NCI-H69 (cell line): Measurements from ENCODE around the gene MACIR.
A peak's percentile ranks its signal among the peaks of the same experiment; 100 is the strongest.

Source experiments
- DNase-seq: peaks from one replicate; lab custom pipeline; 2025; lab: John Stamatoyannopoulos, UW

Gene MACIR

DNA sequence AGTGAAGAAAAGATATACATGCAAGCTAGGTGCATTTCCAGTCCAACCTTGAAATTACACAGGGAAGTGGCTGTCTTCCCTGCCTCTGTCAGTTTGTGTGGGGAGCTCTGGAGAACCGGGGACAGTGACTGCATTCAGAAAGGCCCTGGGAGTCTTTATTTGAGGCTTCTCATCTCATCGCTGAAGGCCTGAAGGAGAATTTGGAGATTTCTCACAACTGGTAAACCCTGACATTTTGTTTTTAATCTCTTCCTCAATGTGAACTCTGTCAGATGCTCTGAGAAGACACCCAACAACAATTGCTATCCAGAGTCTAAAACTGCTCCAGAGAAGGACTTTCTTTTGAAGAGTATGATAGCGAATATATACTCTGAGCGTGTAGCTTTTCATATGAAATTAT is 33.0 kb downstream of the MACIR start:
- DNase-seq = no peak

- no peak for DNase-seq
Measured at GRCh38 chr5:103293099-103293498, 34.5 kb downstream of the MACIR start.

- no peak for DNase-seq
Measured at GRCh38 chr5:103293719-103294118, 35.2 kb downstream of the MACIR start.

DNA sequence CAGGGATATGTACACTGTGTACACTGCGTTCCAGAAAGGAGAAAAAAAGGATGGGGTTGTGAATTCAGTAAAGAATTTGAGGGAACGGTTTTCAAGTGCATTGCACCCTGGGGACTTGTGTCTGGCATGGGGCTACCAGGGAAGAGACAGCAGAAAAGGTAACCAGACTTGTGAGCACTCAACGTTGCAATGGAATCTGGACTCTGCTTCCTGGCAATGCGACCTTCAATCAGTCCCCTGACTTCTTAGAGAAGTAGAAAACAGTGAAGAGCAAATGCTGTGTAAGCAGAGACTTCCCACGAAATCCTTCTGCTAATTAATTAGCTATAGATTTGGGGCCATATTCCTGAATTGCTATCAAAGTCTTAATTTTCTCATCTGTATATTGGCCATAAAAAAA is 36.3 kb downstream of the MACIR start:
- DNase-seq = no peak

- no peak for DNase-seq
Measured at GRCh38 chr5:103295424-103295823, 36.9 kb downstream of the MACIR start.

DNA sequence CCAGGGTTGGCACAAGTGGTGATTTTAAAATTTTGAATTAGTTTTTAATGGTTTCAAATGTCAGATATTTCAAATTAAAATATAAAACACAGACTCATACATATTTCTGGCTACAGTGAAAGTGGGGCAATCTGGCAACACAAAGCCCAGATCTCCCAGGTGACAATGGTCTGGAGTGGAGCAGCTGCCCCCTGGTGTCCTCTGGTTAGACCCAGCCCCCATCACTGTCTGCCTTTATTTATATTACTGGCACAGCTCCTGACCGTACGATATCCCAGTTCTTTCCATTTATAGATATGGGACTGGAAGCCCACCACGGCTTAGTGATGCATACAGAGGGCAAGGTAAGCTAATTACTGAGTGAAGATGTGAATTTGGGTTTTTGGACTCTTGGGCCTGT is 37.3 kb downstream of the MACIR start:
- peak; percentile 7 for DNase-seq

GRCh38 chr5:103298117-103298516 is 39.6 kb downstream of the MACIR start:
- no peak for DNase-seq

DNA sequence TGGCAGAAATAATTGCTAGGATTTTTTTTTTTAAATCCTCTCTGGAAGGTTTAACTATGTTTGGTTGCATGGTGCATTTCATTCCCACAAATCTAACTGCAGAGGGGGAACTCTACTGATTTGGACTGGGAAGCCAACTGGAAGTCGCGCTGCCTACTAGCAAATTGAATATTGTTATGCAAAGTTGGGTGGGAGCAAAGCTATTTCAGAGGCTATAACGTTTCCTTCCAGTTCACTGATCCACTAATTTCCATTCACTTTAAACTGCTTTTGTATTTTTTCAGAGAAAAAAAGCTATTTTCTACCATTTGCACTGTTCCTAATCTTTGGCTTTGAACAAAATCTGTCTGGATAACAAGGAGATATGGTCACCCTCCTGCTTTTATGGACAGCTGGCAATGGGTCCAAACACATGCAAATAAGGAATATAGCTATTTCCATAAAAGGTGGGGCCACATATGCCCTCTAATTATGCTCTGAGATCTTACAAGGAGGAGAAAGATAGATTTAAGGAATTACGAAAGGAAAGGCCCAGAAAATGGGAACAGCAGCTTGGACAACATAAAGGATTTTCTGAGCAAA is 40.1 kb downstream of the MACIR start:
- no peak for DNase-seq

DNA sequence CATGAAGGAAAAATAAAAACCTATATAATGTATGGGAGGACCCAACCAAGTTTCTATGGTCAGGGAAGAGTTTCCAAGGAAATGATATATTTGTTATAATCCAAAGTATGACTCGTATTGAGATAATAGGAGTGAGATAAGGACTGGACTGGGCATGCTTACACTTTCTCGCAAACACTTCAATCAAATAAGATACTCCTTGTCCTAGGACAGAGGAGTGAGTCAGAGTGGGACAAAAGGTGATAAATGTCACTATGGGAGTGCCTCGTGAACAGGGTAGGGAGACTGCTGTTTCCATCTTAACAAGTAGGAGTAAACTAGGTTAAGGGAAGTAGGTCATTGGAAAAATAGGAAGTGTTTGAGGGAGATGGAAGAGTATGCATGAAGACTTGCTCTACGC is 47.2 kb downstream of the MACIR start:
- DNase-seq = no peak

DNA sequence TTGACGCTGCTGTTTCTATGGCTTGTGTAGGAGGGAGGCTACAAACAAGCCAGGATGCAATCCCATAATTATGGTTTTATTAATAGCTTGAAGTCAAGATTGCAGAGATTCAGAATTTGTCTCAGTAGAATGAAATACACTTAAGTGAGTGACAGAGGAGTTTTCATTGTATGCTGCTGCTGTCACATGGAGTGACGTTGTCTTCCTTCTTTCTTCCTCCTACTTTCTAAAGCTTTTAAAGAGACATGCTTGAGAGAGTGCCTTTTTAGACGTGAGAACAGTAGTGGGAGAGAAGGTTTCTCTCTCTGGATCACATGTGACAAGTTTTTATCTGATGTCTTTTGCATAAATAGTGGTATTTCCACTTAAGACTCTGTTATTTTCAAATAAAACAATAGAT is 48.9 kb downstream of the MACIR start:
- no peak for DNase-seq

DNA sequence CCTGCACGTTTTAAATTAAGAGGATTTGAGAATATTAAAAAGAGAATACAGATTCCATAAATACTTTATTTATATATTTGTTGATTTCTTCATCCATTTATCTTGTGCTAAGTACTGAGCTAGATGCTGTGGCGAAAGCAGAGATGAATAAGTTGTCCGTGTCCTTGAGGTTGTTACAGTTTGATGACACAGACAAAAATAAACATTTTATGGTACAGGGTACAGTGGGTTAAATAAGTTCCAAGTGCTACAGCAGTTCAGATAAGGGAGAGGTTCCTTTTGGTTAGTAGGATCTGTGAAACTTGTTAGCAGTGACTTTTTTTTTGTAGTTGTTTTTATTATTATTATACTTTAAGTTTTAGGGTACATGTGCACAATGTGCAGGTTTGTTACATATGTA is 50.2 kb downstream of the MACIR start:
- DNase-seq = no peak

GRCh38 chr5:103313056-103313455 is 54.5 kb downstream of the MACIR start:
- DNase-seq = no peak

GRCh38 chr5:103315455-103315854 is 56.9 kb downstream of the MACIR start:
- no peak for DNase-seq

- DNase-seq = no peak
Measured at GRCh38 chr5:103327451-103327850, 68.9 kb downstream of the MACIR start.

DNA sequence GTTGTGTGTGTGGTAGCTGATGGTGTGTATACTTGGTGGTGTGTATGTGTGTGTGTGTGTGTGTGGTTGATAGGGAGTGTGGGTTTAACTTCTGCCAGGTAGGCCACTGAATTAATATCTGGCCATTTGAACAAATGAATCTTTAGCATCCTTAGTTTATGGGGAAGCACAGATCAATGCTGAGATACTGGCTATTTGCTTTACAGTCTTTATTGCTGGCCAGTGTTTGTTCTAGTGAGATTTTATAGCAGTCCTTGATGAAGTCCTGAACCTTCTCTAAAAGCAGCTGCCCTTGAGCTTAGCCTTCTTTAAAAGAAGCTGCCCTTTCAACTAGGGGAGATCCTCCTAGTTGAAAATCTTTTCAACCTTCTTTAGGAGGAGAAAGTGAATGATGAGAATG is 69.3 kb downstream of the MACIR start:
- DNase-seq = no peak
